ENCODE data around the gene PAK4. TPM values are rescaled to one million over a fixed set of nuclear protein-coding genes. Genes with fewer than 3 reads are reported as not detected.

The PAK4 gene
- total RNA-seq, 1 donor from 2014 or later, result 52.1 TPM

- Mint-ChIP-seq H3K4me1 (ENCODE audit: unreplicated experiment) (peaks cover 6% of the 10 kb centered on the region), H3K9me3 (no peaks in the 10 kb centered on the region), H3K36me3 (no peaks in the 10 kb centered on the region), H3K27me3 (no peaks in the 10 kb centered on the region), H3K27ac (no peak overlapping the region), H3K4me3 (no peak overlapping the region)
- no peak for DNase-seq (ENCODE audit: extremely low spot score, unreplicated experiment)
- no peak for TF ChIP-seq CTCF (conservative IDR thresholded peaks at IDR 0.05)
Observed at GRCh38 chr19:39173502-39173991, 48.0 kb downstream of the PAK4 start.

- DNase-seq (ENCODE audit: extremely low spot score, unreplicated experiment), result no peak
- Mint-ChIP-seq H3K4me3 (no peak overlapping the region), H3K27me3 (no peaks in the 10 kb centered on the region)
Observed at GRCh38 chr19:39174142-39174541, 48.6 kb downstream of the PAK4 start.

GRCh38 chr19:39174558-39175544, 49.3 kb downstream of the PAK4 start:
- no peak for TF ChIP-seq CTCF (conservative IDR thresholded peaks at IDR 0.05)
- no peaks in the 10 kb centered on the region for H3K36me3 Mint-ChIP-seq
- H3K4me3 Mint-ChIP-seq, result no peak overlapping the region
- H3K27ac Mint-ChIP-seq, result no peak overlapping the region
- H3K27me3 Mint-ChIP-seq, result no peaks in the 10 kb centered on the region
- DNase-seq (ENCODE audit: extremely low spot score, unreplicated experiment), result no peak
- H3K4me1 Mint-ChIP-seq (ENCODE audit: unreplicated experiment), result no peaks in the 10 kb centered on the region
- no peaks in the 10 kb centered on the region for H3K9me3 Mint-ChIP-seq

More at GRCh38 chr19:39174142-39174541, 48.6 kb downstream of the PAK4 start:
- Mint-ChIP-seq H3K27ac (no peak overlapping the region), H3K36me3 (no peaks in the 10 kb centered on the region), H3K9me3 (no peaks in the 10 kb centered on the region), H3K4me1 (ENCODE audit: unreplicated experiment) (no peaks in the 10 kb centered on the region)
- no peak for TF ChIP-seq CTCF (conservative IDR thresholded peaks at IDR 0.05)

GRCh38 chr19:39175564-39175963, 50.0 kb downstream of the PAK4 start:
- no peak for DNase-seq (ENCODE audit: extremely low spot score, unreplicated experiment)
- no peaks in the 10 kb centered on the region for H3K4me1 Mint-ChIP-seq (ENCODE audit: unreplicated experiment)
- no peak for TF ChIP-seq CTCF (conservative IDR thresholded peaks at IDR 0.05)
- no peaks in the 10 kb centered on the region for H3K27me3 Mint-ChIP-seq
- H3K36me3 Mint-ChIP-seq, result no peaks in the 10 kb centered on the region
- no peaks in the 10 kb centered on the region for H3K9me3 Mint-ChIP-seq
- no peak overlapping the region for H3K27ac Mint-ChIP-seq
- no peak overlapping the region for H3K4me3 Mint-ChIP-seq

GRCh38 chr19:39177110-39177699, 51.6 kb downstream of the PAK4 start:
- TF ChIP-seq CTCF (conservative IDR thresholded peaks at IDR 0.05), result no peak
- no peaks in the 10 kb centered on the region for H3K4me1 Mint-ChIP-seq (ENCODE audit: unreplicated experiment)
- no peaks in the 10 kb centered on the region for H3K27me3 Mint-ChIP-seq
- no peak for DNase-seq (ENCODE audit: extremely low spot score, unreplicated experiment)
- H3K27ac Mint-ChIP-seq, result no peak overlapping the region
- H3K9me3 Mint-ChIP-seq, result no peaks in the 10 kb centered on the region
- no peak overlapping the region for H3K4me3 Mint-ChIP-seq
- peaks cover 3% of the 10 kb centered on the region for H3K36me3 Mint-ChIP-seq

All from type B pancreatic cell (in vitro differentiated cells).